Prostate gland (tissue), 2 donors: ENCODE results near the gene ADAM10. TPM values are rescaled to one million over a fixed set of nuclear protein-coding genes. Genes with fewer than 3 reads are reported as not detected.

ENCODE experiments used
- DNase-seq: peaks from one replicate; pipeline ENCODE4 v3.0.0-alpha.2; 2019; ENCODE audit warnings: low spot score
- H3K27ac ChIP-seq, 2 donors: fragments of 200-600 bp; sonication (generic); 2 replicates each; pipeline ENCODE4 v1.5.1; 2017 to 2019
- H3K27me3 ChIP-seq: fragments of 200-600 bp; sonication (generic); replicated peaks from 2 replicates; pipeline ENCODE4 v1.5.1; 2019; ENCODE audit not compliant: insufficient read depth
- H3K36me3 ChIP-seq, 2 donors: fragments of 200-600 bp; sonication (generic); 1 replicate in 1 of 2; 2 replicates in 1 of 2; pipeline versions ENCODE4 v1.5.1 to v1.8.1; 2017 to 2019
- H3K4me1 ChIP-seq: fragments of 200-600 bp; sonication (generic); replicated peaks from 2 replicates; pipeline ENCODE4 v1.5.1; 2019
- H3K4me3 ChIP-seq, 2 donors: fragments of 200-600 bp; sonication (generic); 2 replicates each; pipeline ENCODE4 v1.5.1; 2017 to 2019
- H3K9me3 ChIP-seq: fragments of 200-600 bp; sonication (generic); 2 replicates; pipeline ENCODE4 v1.5.1; 2017
- CTCF ChIP-seq, 4 experiments: fragments of 200-600 bp in 2 of 4; fragments of 450-650 bp in 2 of 4; sonication (generic) in 2 of 4; IDR thresholded peaks; 1 replicate in 3 of 4; 2 replicates in 1 of 4; pipeline ENCODE4 v1.5.1; 2016 to 2019; ENCODE audit warnings: antibody characterized with exemption in 4 of 4, mild to moderate bottlenecking in 2 of 4, moderate library complexity in 2 of 4
- POLR2A ChIP-seq: fragments of 450-650 bp; IDR thresholded peaks from one replicate; pipeline ENCODE4 v1.6.1; 2016; ENCODE audit warnings: antibody characterized with exemption, mild to moderate bottlenecking
- POLR2AphosphoS5 ChIP-seq: sonication (generic); formaldehyde crosslinking; IDR thresholded peaks from one replicate; pipeline ENCODE4 v1.6.1; 2017; ENCODE audit warnings: antibody characterized with exemption
- WGBS: methylation state at CpG from one replicate; pipeline ENCODE4 v1.1.5; 2018; 5-methylcytosine and 5-hydroxymethylcytosine counted together
- intact Hi-C: fragments of 100-400 bp; cut with DNase I; formaldehyde crosslinking; loops from one replicate; pipeline ENCODE4 v1.14.2; 2022
- total RNA-seq, 2 donors: library from RNA; depleted of rRNA; stranded (reverse); fragments of >200 nt; gene quantifications; one replicate each; pipeline ENCODE4 v1.1.0, GENCODE V29; 2016

Gene ADAM10
- total RNA-seq, 2 donors from 2014 or later = 74.4 to 95.0 TPM

DNA sequence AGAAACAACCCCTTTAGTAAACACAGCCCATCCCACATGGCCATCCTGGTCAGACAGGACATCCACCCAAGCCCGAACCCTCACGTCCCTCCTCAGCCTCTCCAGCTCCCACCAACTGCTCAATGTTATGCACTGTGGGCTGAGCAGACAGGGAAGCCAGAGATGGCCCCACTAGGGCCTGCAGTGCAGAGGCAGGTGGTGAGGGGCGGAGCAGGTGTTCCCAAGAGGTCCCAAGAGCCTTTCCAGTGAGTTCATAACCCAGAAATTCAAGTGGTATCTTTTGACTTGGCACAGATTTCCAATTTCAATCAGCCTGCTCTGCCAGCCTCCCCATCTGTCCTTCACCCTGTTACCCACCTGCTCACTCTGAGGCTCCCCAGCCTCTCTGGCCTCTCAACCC lies 187.4 kb downstream of the ADAM10 start:
- intact Hi-C loops = no loop called here
- WGBS = 98% methylated on average over 3 of the region's 3 CpGs
- H3K27ac ChIP-seq = no peak overlapping the region
- H3K4me1 ChIP-seq = no peaks in the 10 kb centered on the region
- no peak for TF ChIP-seq POLR2AphosphoS5
- no peak for TF ChIP-seq POLR2A
- TF ChIP-seq CTCF (IDR thresholded peaks at IDR 0.05) = no peak
- no peaks in the 10 kb centered on the region for H3K36me3 ChIP-seq
- no peaks in the 10 kb centered on the region for H3K27me3 ChIP-seq
- H3K4me3 ChIP-seq = no peak overlapping the region
- DNase-seq = no peak
- H3K9me3 ChIP-seq = no peaks in the 10 kb centered on the region

GRCh38 chr15:58561321-58561720 lies 188.2 kb downstream of the ADAM10 start:
- 0% methylated on average over 1 of the region's 1 CpG for WGBS
- intact Hi-C loops = no loop called here
- H3K36me3 ChIP-seq = no peaks in the 10 kb centered on the region
- no peak overlapping the region for H3K4me3 ChIP-seq
- H3K9me3 ChIP-seq = no peaks in the 10 kb centered on the region
- H3K27ac ChIP-seq = no peak overlapping the region
- DNase-seq = no peak
- no peaks in the 10 kb centered on the region for H3K4me1 ChIP-seq
- no peaks in the 10 kb centered on the region for H3K27me3 ChIP-seq
- TF ChIP-seq POLR2A (no peak), CTCF (IDR thresholded peaks at IDR 0.05) (no peak), POLR2AphosphoS5 (no peak)

DNA sequence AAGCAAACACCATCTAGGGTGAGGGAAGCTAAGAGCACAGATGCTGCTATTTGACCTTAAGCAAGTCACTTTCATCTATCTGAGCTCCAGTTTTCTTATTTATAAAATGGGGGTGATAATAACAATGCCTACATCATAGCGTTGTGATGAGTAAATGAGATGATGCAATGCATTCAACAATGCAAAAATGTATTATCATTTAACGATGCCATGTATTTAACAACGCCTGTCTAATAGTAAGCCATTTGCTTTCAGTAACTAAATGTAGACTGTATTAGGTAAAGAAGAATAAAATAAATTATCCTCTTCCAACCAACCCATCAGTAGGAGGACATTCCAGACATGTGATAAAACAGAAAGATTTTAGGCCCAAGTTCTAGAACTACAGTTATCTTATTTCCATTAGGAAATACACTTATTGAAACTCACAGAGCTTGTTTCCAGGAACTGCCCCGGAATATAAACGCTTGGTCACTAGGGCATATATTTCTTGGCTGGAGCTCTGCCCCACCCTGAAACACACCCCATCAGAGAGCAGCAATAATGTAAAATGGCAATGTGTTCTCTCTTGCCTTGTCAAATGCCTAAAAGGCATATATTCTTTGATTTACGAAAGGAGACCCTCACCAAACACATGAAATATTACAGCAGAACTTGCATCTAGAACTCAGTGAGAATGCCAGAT lies 189.5 kb downstream of the ADAM10 start:
- WGBS = 78% methylated on average over 6 of the region's 6 CpGs
- DNase-seq = no peak

DNA sequence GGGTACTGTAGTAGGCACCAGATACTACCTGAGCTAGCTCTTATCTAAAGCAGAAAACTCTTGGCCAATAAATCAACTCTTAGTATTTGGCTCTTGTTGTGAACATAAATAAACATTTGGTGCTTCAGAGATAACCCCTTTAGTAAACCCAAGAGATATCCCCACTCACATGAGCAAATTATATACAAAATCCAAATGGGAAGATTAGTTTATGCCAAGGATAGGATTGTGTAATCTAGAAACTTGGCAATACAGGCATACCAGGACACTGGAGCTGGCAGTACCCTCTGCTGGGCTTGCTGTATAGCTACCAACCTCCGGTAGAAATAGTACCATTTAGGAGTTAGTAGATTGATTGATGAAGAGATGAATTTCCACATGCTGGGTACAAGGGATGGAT lies 190.7 kb downstream of the ADAM10 start:
- Histone ChIP-seq H3K36me3 (no peaks in the 10 kb centered on the region), H3K27me3 (no peaks in the 10 kb centered on the region), H3K4me3 (no peak overlapping the region), H3K27ac (no peak overlapping the region), H3K4me1 (no peaks in the 10 kb centered on the region), H3K9me3 (no peaks in the 10 kb centered on the region)
- TF ChIP-seq POLR2A (no peak), POLR2AphosphoS5 (no peak), CTCF (IDR thresholded peaks at IDR 0.05) (no peak)
- no peak for DNase-seq
- 93% methylated on average over 1 of the region's 1 CpG for whole genome bisulfite sequencing
- intact Hi-C loops = no loop called here

More for the DNA sequence above, 189.5 kb downstream of the ADAM10 start:
- Histone ChIP-seq H3K4me3 (no peak overlapping the region), H3K9me3 (no peaks in the 10 kb centered on the region), H3K36me3 (no peaks in the 10 kb centered on the region), H3K4me1 (no peaks in the 10 kb centered on the region), H3K27ac (no peak overlapping the region), H3K27me3 (no peaks in the 10 kb centered on the region)
- intact Hi-C loops = no loop called here
- TF ChIP-seq CTCF (IDR thresholded peaks at IDR 0.05) (no peak), POLR2AphosphoS5 (no peak), POLR2A (no peak)

- intact Hi-C loops = no loop called here
- Histone ChIP-seq H3K27ac (no peak overlapping the region), H3K9me3 (no peaks in the 10 kb centered on the region), H3K36me3 (no peaks in the 10 kb centered on the region), H3K4me3 (no peak overlapping the region), H3K27me3 (no peaks in the 10 kb centered on the region), H3K4me1 (peaks cover 3% of the 10 kb centered on the region)
- WGBS = 81% methylated on average over 3 of the region's 3 CpGs
- DNase-seq = no peak
- TF ChIP-seq CTCF (IDR thresholded peaks at IDR 0.05) (no peak), POLR2A (no peak), POLR2AphosphoS5 (no peak)
Observed at GRCh38 chr15:58556541-58556940, 193.0 kb downstream of the ADAM10 start.
